Fibroblast of pulmonary artery (primary cell): Measurements from ENCODE around the gene GMDS.

Experiments
- DNase-seq: peaks from one replicate; pipeline ENCODE4 v3.0.0-alpha.2; 2010; ENCODE audit warnings: low read depth
- H3K4me3 ChIP-seq: replicated peaks from 2 replicates; pipeline ENCODE4 v1.5.1; 2011; ENCODE audit warnings: low read depth, mild to moderate bottlenecking, control low read depth, low read length, moderate library complexity
- TF ChIP-seq, protein P1 (sequence below): IDR thresholded peaks from 2 replicates; pipeline ENCODE4 v1.5.1; 2011; ENCODE audit warnings: mild to moderate bottlenecking, control low read depth, low read length, inconsistent platforms; ENCODE audit errors: missing control alignments

GMDS gene

DNA sequence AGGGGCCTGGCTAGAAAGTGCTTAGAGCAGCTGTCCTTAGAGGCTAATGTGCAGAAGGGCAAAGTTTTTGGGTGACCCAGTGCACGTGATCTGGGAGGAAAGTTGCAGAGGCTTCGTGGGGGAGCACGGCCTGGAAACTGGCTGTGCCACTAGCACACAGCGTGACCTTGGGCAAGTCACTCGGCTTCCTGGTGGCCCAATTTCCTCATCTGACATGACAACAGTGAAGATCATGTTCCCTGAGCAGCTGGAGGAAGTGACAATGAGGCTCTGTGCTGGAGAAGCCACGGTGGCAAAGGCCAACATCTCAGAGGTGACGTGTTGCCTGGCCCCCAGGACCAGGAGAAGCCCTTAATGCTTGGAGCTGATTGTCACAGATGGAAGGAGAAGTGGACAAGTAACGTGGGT, 536.2 kb downstream of the GMDS start:
- TF ChIP-seq, protein P1, sequence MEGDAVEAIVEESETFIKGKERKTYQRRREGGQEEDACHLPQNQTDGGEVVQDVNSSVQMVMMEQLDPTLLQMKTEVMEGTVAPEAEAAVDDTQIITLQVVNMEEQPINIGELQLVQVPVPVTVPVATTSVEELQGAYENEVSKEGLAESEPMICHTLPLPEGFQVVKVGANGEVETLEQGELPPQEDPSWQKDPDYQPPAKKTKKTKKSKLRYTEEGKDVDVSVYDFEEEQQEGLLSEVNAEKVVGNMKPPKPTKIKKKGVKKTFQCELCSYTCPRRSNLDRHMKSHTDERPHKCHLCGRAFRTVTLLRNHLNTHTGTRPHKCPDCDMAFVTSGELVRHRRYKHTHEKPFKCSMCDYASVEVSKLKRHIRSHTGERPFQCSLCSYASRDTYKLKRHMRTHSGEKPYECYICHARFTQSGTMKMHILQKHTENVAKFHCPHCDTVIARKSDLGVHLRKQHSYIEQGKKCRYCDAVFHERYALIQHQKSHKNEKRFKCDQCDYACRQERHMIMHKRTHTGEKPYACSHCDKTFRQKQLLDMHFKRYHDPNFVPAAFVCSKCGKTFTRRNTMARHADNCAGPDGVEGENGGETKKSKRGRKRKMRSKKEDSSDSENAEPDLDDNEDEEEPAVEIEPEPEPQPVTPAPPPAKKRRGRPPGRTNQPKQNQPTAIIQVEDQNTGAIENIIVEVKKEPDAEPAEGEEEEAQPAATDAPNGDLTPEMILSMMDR: no peak
- no peak overlapping the region for H3K4me3 ChIP-seq
- DNase-seq: no peak

DNA sequence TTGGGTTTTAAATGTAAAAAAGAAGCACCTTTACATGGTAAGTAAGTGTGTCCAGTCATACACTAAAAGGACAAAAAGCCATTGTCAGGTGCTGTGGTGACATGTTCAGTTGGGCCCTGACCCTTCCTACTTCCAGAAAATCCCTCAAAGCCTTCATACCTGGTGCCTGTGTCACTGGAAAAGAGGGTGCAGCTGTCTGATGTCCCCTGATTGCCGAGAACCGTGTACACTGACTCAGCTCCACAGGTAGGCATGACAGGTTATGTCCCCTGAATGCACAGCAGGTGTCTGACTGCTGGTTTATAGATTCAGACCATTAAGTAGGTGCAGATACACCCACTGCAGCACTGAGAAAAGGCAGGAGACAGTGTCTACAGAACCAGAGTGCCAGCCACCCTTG, 536.6 kb downstream of the GMDS start:
- no peak overlapping the region for H3K4me3 ChIP-seq
- DNase-seq: no peak
- TF ChIP-seq, protein P1: no peak

DNA sequence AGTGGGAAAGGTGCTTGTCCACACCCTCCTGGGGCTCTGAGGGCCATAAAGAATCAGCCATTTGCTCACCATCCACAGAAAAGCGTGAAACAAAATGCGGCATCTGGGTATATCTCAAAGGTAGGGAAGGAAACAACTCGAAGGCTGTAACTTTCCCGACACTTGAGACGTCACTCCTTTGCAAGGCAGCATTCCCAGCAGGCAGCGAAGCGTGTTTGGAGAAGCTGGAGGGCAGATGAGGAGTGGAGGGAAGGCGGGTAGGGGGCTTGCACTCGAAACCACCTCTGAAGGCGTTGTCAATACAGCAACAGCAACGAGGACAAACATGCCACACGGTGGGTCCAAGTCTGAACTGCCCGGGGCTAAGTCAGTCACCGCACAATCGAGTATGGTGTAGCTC, 537.3 kb downstream of the GMDS start:
- H3K4me3 ChIP-seq: no peak overlapping the region
- no peak for DNase-seq
- TF ChIP-seq, protein P1: no peak

DNA sequence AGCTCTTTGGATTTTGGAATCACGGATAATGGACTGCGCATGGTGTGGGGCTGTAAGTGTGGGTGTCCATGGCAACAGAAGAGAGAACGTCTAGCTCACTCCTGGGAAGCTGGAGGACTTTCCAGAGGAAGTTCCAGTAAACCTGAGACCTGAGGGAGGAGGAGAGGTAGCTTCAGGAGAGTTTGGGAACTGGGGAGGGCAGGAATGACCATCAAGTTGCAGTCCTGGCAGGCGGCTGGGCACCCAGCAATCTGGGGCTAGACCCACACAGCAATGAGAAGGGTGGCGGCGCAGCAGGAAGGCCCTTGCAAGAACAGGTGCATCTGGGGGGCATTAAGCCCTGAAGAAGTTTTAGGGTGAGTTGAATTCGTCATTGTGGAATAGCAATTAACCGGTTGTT, 539.8 kb downstream of the GMDS start:
- DNase-seq: no peak
- no peak overlapping the region for H3K4me3 ChIP-seq
- TF ChIP-seq, protein P1: no peak

DNA sequence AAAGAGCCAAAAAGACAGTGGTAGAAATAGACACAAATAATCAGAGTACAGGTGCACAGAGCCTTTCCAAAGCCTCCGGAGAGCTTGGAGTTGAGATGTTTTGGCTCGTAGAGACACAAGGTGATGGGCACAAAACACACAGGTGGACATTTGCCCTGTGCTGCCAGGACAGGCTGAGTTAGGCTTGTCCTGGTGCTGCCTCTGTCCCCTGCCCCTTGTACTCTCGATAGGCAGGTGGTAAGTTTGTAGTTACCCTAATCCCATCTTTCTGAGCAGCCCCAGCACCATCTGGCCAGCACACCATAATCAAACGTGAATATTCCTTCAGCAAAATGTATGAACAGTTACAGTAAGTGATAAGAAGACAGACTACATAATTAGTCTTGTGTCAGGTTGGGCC, 540.2 kb downstream of the GMDS start:
- no peak overlapping the region for H3K4me3 ChIP-seq
- TF ChIP-seq, protein P1: no peak
- no peak for DNase-seq

DNA sequence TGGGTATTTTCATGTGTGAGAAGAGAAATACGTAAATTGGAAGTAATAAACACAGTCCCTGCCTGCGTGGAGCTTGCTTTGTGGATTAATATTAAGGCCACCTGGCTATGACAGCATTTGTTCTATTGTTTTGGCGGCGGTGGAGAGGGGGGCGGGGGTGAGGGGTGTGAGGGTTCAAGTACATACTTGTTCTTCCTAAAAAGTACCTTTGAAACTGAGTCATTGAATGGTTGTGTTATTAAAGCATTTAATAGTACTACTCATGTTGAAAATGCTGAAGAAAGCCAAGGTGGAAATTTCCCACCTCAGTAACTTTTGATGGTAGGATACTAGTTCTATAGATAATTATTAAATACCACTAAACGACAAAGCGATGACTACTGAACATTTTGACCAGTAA, 540.7 kb downstream of the GMDS start:
- TF ChIP-seq, protein P1: no peak
- DNase-seq: no peak

DNA sequence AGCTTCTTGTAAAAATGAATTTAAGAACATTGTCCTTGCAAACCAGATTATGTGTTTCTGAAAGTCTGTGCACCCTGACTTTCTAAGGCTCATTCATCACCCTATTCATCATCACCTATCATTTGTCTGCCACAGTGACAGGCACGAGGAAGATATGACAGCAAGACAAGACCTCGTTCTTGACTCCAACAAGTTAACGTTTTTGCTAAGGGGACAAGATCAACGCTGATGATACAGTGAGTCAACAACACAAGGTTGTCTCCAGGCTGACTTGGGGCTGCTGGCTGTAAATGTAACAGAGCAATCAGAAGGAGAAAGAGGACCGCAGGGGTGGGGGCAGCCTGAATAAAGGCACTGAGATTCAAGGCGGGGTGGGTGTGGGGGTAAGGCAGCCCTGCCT, 541.5 kb downstream of the GMDS start:
- TF ChIP-seq, protein P1: no peak
- H3K4me3 ChIP-seq: no peak overlapping the region
- no peak for DNase-seq

More for the DNA sequence above, 540.7 kb downstream of the GMDS start:
- H3K4me3 ChIP-seq: no peak overlapping the region
